ENCODE data around the gene GABRB3.

GABRB3 gene

DNA sequence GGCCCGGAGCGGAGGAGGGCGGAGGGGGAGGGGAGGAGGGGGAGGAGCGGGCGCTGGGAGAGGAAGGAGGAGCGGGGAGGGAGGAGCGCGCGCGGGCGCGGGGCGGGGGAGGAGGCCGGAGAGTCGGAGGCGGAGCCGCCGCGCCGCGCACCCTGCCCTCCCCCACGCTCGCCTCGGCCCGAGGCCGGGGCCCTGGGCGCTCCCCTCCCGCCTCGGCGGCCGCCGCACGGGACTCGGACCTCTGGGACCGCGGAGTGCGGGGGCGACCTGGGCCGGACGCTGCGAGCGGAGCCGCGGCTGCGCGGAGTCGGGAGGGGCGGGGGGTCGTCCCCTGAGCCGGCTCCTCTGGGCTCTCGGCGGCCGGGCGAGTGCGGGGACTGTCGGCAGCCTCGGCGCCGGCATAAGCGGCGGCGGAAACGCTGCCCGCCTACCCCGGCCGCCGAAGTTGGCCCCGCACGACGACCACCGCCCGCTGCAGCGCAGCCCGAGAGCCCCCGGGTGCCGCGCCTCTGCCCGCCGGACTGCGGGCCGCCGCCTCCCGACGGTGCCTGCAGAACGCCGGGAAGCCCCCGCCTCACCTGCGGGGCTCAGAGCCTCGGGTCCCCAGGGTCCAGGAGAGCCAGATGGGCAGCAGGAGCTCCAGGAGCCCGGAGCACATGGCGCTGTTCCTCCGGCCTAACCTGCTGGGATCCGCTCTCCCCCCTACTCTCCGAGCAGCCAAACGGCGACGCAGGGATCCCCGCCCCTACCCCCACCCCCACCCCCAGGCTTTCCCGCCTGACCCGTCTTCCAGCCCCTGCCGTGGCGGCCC lies 406 bp upstream of the GABRB3 start:
- Histone ChIP-seq H3K4me1 (no peaks in the 10 kb centered on the region), H3K79me2 (no peaks in the 10 kb centered on the region), H3K27ac (no peak overlapping the region), H3K9me3 (ENCODE audit: control insufficient read depth, low read length) (no peaks in the 10 kb centered on the region), H3K4me2 (ENCODE audit: low read length) (peak overlapping the region; percentile 57), H3K4me3 (ENCODE audit: low read depth, low read length) (no peak overlapping the region), H3K9ac (no peak overlapping the region), H3K36me3 (ENCODE audit: control insufficient read depth, insufficient read depth, low read length) (no peaks in the 10 kb centered on the region), H2AFZ (peak overlapping the region; percentile 64), H3K27me3 (ENCODE audit: control insufficient read depth, insufficient read depth, low read length) (no peaks in the 10 kb centered on the region)
- TF ChIP-seq, protein P1, sequence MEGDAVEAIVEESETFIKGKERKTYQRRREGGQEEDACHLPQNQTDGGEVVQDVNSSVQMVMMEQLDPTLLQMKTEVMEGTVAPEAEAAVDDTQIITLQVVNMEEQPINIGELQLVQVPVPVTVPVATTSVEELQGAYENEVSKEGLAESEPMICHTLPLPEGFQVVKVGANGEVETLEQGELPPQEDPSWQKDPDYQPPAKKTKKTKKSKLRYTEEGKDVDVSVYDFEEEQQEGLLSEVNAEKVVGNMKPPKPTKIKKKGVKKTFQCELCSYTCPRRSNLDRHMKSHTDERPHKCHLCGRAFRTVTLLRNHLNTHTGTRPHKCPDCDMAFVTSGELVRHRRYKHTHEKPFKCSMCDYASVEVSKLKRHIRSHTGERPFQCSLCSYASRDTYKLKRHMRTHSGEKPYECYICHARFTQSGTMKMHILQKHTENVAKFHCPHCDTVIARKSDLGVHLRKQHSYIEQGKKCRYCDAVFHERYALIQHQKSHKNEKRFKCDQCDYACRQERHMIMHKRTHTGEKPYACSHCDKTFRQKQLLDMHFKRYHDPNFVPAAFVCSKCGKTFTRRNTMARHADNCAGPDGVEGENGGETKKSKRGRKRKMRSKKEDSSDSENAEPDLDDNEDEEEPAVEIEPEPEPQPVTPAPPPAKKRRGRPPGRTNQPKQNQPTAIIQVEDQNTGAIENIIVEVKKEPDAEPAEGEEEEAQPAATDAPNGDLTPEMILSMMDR (IDR thresholded peaks at IDR 0.05), result no peak

DNA sequence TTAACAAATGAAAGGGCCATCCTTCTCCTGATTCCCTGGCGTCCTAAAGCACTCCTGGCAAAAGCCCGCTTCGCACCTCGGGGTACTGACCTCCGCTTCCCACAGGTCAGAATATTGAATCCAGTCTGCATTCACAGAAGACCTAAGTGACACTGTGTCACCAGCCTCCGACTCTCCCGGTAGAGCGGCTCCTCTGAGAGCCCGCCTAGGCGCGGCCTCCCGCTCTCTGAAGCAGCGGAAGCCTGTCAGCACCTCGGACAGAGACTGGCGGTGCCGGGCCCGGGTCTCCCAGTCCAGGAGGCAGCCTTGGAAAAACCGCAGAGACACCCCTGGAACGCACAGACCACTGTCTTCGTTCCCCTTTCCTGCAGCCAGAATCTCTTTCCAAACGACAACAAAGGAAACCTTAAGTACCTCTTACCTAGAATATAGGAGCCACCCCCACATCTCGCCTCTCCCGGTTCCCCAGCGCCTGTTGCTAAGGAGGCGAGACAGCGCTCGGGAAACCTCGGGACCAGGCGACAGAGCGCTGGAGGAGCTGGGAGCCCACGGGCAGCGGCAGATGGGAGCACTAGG lies 1.2 kb downstream of the GABRB3 start:
- Histone ChIP-seq H3K4me2 (ENCODE audit: low read length) (peak overlapping the region; percentile 69), H3K4me1 (no peaks in the 10 kb centered on the region), H3K79me2 (no peaks in the 10 kb centered on the region), H3K4me3 (ENCODE audit: low read depth, low read length) (no peak overlapping the region), H3K27me3 (ENCODE audit: control insufficient read depth, insufficient read depth, low read length) (no peaks in the 10 kb centered on the region), H3K9ac (peak overlapping the region; percentile 19), H3K27ac (no peak overlapping the region), H3K36me3 (ENCODE audit: control insufficient read depth, insufficient read depth, low read length) (no peaks in the 10 kb centered on the region), H3K9me3 (ENCODE audit: control insufficient read depth, low read length) (no peaks in the 10 kb centered on the region), H2AFZ (peak overlapping the region; percentile 50)
- TF ChIP-seq, protein P1 (IDR thresholded peaks at IDR 0.05), result no peak

DNA sequence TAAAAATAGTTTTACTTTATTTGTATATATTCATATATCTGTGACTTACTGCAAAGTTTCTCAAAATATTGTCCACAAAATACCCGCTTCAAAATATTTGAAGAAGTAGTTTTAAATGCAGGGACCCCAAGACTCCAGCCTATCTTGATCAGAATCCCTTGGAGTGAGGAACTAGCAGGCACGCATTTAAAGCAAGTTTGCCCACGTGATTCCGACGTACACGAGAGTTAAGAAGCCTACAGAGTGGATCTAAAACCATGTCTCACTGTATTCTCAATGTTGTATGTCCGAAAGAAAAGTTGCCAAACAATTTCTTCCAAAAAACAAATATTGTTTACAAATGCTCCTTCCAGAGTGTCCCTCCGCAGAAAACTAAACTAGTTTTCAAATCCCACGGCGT lies 1.7 kb downstream of the GABRB3 start:
- H3K9ac ChIP-seq, result no peak overlapping the region
- no peaks in the 10 kb centered on the region for H3K79me2 ChIP-seq
- no peak overlapping the region for H3K27ac ChIP-seq
- H2AFZ ChIP-seq, result peak overlapping the region; percentile 50
- TF ChIP-seq, protein P1 (IDR thresholded peaks at IDR 0.05), result no peak
- no peaks in the 10 kb centered on the region for H3K36me3 ChIP-seq (ENCODE audit: control insufficient read depth, insufficient read depth, low read length)
- H3K4me3 ChIP-seq (ENCODE audit: low read depth, low read length), result no peak overlapping the region
- H3K27me3 ChIP-seq (ENCODE audit: control insufficient read depth, insufficient read depth, low read length), result no peaks in the 10 kb centered on the region
- no peaks in the 10 kb centered on the region for H3K4me1 ChIP-seq
- no peak overlapping the region for H3K4me2 ChIP-seq (ENCODE audit: low read length)
- H3K9me3 ChIP-seq (ENCODE audit: control insufficient read depth, low read length), result no peaks in the 10 kb centered on the region

DNA sequence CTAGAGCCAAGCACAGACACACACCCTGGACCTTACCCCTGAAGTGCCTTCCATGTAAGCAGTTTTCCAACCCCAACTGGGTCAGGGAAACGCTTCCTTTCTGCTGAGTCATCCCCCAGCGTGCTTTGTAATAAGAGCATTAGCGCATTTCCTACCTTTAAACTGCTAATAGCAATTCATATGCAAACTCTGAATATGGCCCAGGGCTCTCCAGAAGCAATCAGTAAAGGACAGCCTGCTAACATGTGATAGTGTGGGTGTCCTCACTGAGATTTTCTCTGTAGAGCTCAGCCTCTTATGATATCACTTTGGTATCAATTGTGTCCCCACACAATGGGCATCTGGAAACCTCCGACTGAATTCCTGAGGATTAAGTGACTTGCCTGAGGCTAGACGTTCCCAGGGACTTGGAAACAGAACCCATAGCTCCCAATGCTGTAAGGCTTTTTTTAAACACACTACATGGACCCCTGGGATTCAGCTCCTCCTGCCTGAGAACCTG lies 5.6 kb downstream of the GABRB3 start:
- H3K4me3 ChIP-seq (ENCODE audit: low read depth, low read length), result no peak overlapping the region
- H3K4me2 ChIP-seq (ENCODE audit: low read length), result no peak overlapping the region
- no peak overlapping the region for H2AFZ ChIP-seq
- H3K79me2 ChIP-seq, result peaks cover 4% of the 10 kb centered on the region
- H3K9me3 ChIP-seq (ENCODE audit: control insufficient read depth, low read length), result no peaks in the 10 kb centered on the region
- TF ChIP-seq, protein P1 (IDR thresholded peaks at IDR 0.05), result no peak
- H3K27me3 ChIP-seq (ENCODE audit: control insufficient read depth, insufficient read depth, low read length), result no peaks in the 10 kb centered on the region
- no peak overlapping the region for H3K27ac ChIP-seq
- no peaks in the 10 kb centered on the region for H3K4me1 ChIP-seq
- no peak overlapping the region for H3K9ac ChIP-seq
- H3K36me3 ChIP-seq (ENCODE audit: control insufficient read depth, insufficient read depth, low read length), result no peaks in the 10 kb centered on the region
